ENCODE measurements around the gene CASZ1. TPM values are rescaled to one million over a fixed set of nuclear protein-coding genes. Genes with fewer than 3 reads are reported as not detected.

CASZ1 gene
- total and polyA plus RNA-seq, 8 donors, result 6.0 to 166 (median 39.8) TPM

GRCh38 chr1:10730985-10731384 is 65.5 kb downstream of the CASZ1 start:
- no peaks in the 10 kb centered on the region for H3K27me3 ChIP-seq
- H3K4me1 ChIP-seq, result peaks cover 32 to 67% (median 45%) of the 10 kb centered on the region in 4 donors
- no peaks in the 10 kb centered on the region for H3K36me3 ChIP-seq
- TF ChIP-seq POLR2A (IDR thresholded peaks at IDR 0.05), result no peak
- no peak for TF ChIP-seq CTCF (IDR thresholded peaks at IDR 0.05)
- TF ChIP-seq POLR2AphosphoS5 (IDR thresholded peaks at IDR 0.05), result peak in 1 of 3 donors; percentile 49
- no peaks in the 10 kb centered on the region for H3K9me3 ChIP-seq
- peak overlapping the region; percentile 1 to 64 (median 29) for H3K27ac ChIP-seq
- DNase-seq, result no peak
- 66 to 81% (median 77%) methylated on average over 7 of the region's 7 CpGs for WGBS, 5 donors
- intact Hi-C loops (cut with DNase I; ENCODE audit: low total_unique reads), result no loop called here
- H3K4me3 ChIP-seq, result no peak overlapping the region

- H3K9me3 ChIP-seq, result no peaks in the 10 kb centered on the region
- no peak overlapping the region for H3K4me3 ChIP-seq
- DNase-seq, result no peak
- no peak for TF ChIP-seq CTCF (IDR thresholded peaks at IDR 0.05)
- TF ChIP-seq POLR2A (IDR thresholded peaks at IDR 0.05), result no peak
- no peak for TF ChIP-seq POLR2AphosphoS5 (IDR thresholded peaks at IDR 0.05)
- TF ChIP-seq EP300 (IDR thresholded peaks at IDR 0.05), result no peak
- intact Hi-C loops (cut with DNase I; ENCODE audit: low total_unique reads), result no loop called here
- peak overlapping the region in 2 of 5 donors; percentile 88 to 91 for H3K27ac ChIP-seq
- no peaks in the 10 kb centered on the region for H3K36me3 ChIP-seq
- 78 to 87% (median 82%) methylated on average over 27 to 31 of the region's 31 CpGs for WGBS, 5 donors
- H3K27me3 ChIP-seq, result peaks cover 0 to 3% (median 0%) of the 10 kb centered on the region in 3 donors
- H3K4me1 ChIP-seq, result peaks cover 44 to 67% (median 50%) of the 10 kb centered on the region in 4 donors
Observed at GRCh38 chr1:10728595-10729410, 67.6 kb downstream of the CASZ1 start.

- Histone ChIP-seq H3K4me3 (no peak overlapping the region), H3K9me3 (no peaks in the 10 kb centered on the region), H3K36me3 (no peaks in the 10 kb centered on the region), H3K27me3 (peaks cover 0 to 5% (median 0%) of the 10 kb centered on the region in 3 donors), H3K27ac (peak overlapping the region; percentile 80 to 91 (median 88)), H3K4me1 (peaks cover 52 to 69% (median 57%) of the 10 kb centered on the region in 4 donors)
- 39 to 62% (median 51%) methylated on average over 13 to 16 of the region's 16 CpGs for WGBS, 5 donors
- intact Hi-C loops (cut with DNase I; ENCODE audit: low total_unique reads), result no loop called here
- DNase-seq, result peak in 1 of 2 donors; percentile 80
- no peak for TF ChIP-seq POLR2AphosphoS5 (IDR thresholded peaks at IDR 0.05)
- TF ChIP-seq POLR2A (IDR thresholded peaks at IDR 0.05), result no peak
Observed at GRCh38 chr1:10727751-10728232, 68.7 kb downstream of the CASZ1 start.

GRCh38 chr1:10726355-10726754 is 70.1 kb downstream of the CASZ1 start:
- H3K4me3 ChIP-seq, result no peak overlapping the region
- H3K9me3 ChIP-seq, result no peaks in the 10 kb centered on the region
- H3K27ac ChIP-seq, result peak overlapping the region; percentile 80 to 91 (median 88)
- H3K4me1 ChIP-seq, result peaks cover 61 to 83% (median 68%) of the 10 kb centered on the region in 4 donors
- WGBS, 5 donors, result 38 to 87% (median 55%) methylated on average over 3 to 17 of the region's 17 CpGs
- no peaks in the 10 kb centered on the region for H3K36me3 ChIP-seq
- TF ChIP-seq POLR2AphosphoS5 (IDR thresholded peaks at IDR 0.05) (peak in 2 of 3 donors; percentile 14 to 15), POLR2A (IDR thresholded peaks at IDR 0.05) (no peak)
- peak; percentile 54 to 94 for DNase-seq
- intact Hi-C loops (cut with DNase I; ENCODE audit: low total_unique reads), result no loop called here
- H3K27me3 ChIP-seq, result peaks cover 0 to 5% (median 0%) of the 10 kb centered on the region in 3 donors

GRCh38 chr1:10724948-10725847 is 71.2 kb downstream of the CASZ1 start:
- intact Hi-C loops (cut with DNase I; ENCODE audit: low total_unique reads), result no loop called here
- DNase-seq, result peak; percentile 84 to 92
- Histone ChIP-seq H3K36me3 (no peaks in the 10 kb centered on the region), H3K27me3 (peaks cover 0 to 5% (median 0%) of the 10 kb centered on the region in 3 donors), H3K4me1 (peaks cover 64 to 85% (median 79%) of the 10 kb centered on the region in 4 donors), H3K4me3 (no peak overlapping the region), H3K27ac (peak overlapping the region; percentile 86 to 96 (median 90)), H3K9me3 (no peaks in the 10 kb centered on the region)
- TF ChIP-seq POLR2A (IDR thresholded peaks at IDR 0.05) (no peak), POLR2AphosphoS5 (IDR thresholded peaks at IDR 0.05) (peak; percentile 3 to 40 (median 30)), CTCF (IDR thresholded peaks at IDR 0.05) (no peak), EP300 (IDR thresholded peaks at IDR 0.05) (no peak)
- 22 to 51% (median 33%) methylated on average over 21 of the region's 21 CpGs for WGBS, 5 donors

All from stomach (tissue), 9 donors.